Right cardiac atrium (tissue), 5 donors: ENCODE results near the gene RAB34. TPM values are rescaled to one million over a fixed set of nuclear protein-coding genes. Genes with fewer than 3 reads are reported as not detected.

Source experiments
- ATAC-seq, 2 donors: fragments of 200-7000 bp; cut with Tn5 transposase; one replicate each; pipeline versions ENCODE4 v1.8.0 to v1.9.1; 2020; ENCODE audit warnings: moderate library complexity in 2 of 2, mild to moderate bottlenecking in 1 of 2
- DNase-seq, 3 donors: peaks; one replicate each; pipeline ENCODE4 v3.0.0-alpha.2; 2020
- H3K27ac ChIP-seq: one replicate; pipeline ENCODE4 v1.5.1; 2013; ENCODE audit warnings: mild to moderate bottlenecking, low read length, control low read depth, moderate library complexity
- H3K27me3 ChIP-seq: one replicate; pipeline ENCODE4 v1.6.1; 2013; ENCODE audit not compliant: control insufficient read depth, insufficient read depth
- H3K4me1 ChIP-seq: one replicate; pipeline ENCODE4 v1.6.1; 2013; ENCODE audit warnings: low read length; ENCODE audit not compliant: control insufficient read depth, insufficient read depth
- H3K4me3 ChIP-seq: one replicate; pipeline ENCODE4 v1.5.1; 2013; ENCODE audit warnings: low read length, control low read depth
- H3K9me3 ChIP-seq: one replicate; pipeline ENCODE4 v1.6.1; 2013; ENCODE audit warnings: low read length; ENCODE audit not compliant: control insufficient read depth
- WGBS: extraction: QIAGEN DNeasy Blood & Tissue Kit; methylation state at CpG from one replicate; pipeline ENCODE4 v1.1.7; 2013; 5-methylcytosine and 5-hydroxymethylcytosine counted together
- intact Hi-C, 4 donors: fragments of 100-400 bp; cut with DNase I; formaldehyde crosslinking; loops; one replicate each; pipeline versions ENCODE4 v1.11.0 to v1.14.0; 2022 to 2023
- long read RNA-seq, 4 donors: library from polyadenylated mRNA; unstranded; transcript quantifications; one replicate each; pipeline ENCODE4 v2.0.0, GENCODE V29; 2020 to 2021
- polyA plus RNA-seq: library from polyadenylated mRNA; stranded (reverse); fragments of 200-250 nt; gene quantifications from one replicate; pipeline ENCODE4 v1.2.3, GENCODE V29; 2013
- total RNA-seq, 4 donors: library from RNA; stranded (reverse); fragmentation: NEBNext Ultra II Directional; extraction: Animal tissue kit (Norgen Biotek cat#: 25700); gene quantifications; one replicate each; pipeline ENCODE4 v1.2.1, GENCODE V29; 2021
- donor health status: healthy with polysubstance abuse.
- donor health status: DM: no; HTN: yes; CAD: no.
- donor health status: DM: no; HTN: no; CAD: no.
- donor health status: DM: no; HTN: yes; CAD: no; lungs with severe emphysema.
- donor health status: DM: yes; HTN: yes; CAD: no.

The RAB34 gene
- total RNA-seq, result 10 to 100 TPM; 56.9 to 62.2 (median 59.8) TPM
- polyA plus RNA-seq, result 57.6 TPM
- long read RNA-seq, donor 1, transcript RAB34-210 (11 exons, 863 nt), result minor isoform, 7 of 149 reads
- long read RNA-seq, donor 1, transcript RAB34-204 (10 exons, 1,766 nt), result major isoform, 45 of 149 reads
- long read RNA-seq, donor 1, transcript RAB34-203 (10 exons, 1,597 nt), result minor isoform, 18 of 149 reads
- long read RNA-seq, donor 1, transcript RAB34-201 (11 exons, 1,592 nt), result minor isoform, 11 of 149 reads
- long read RNA-seq, donor 1, partial matches to known transcripts, result 30 of 149 reads
- long read RNA-seq, donor 1, other reads (novel, unspliced or antisense), result 37 of 149 reads
- long read RNA-seq, donor 2, transcript RAB34-204 (10 exons, 1,766 nt), result major isoform, 22 of 77 reads
- long read RNA-seq, donor 2, transcript RAB34-203 (10 exons, 1,597 nt), result minor isoform, 6 of 77 reads
- long read RNA-seq, donor 2, transcript RAB34-201 (11 exons, 1,592 nt), result minor isoform, 12 of 77 reads
- long read RNA-seq, donor 2, partial matches to known transcripts, result 14 of 77 reads
- long read RNA-seq, donor 2, other reads (novel, unspliced or antisense), result 17 of 77 reads
- long read RNA-seq, donor 3, transcript RAB34-210 (11 exons, 863 nt), result minor isoform, 9 of 292 reads
- long read RNA-seq, donor 3, transcript RAB34-201 (11 exons, 1,592 nt), result minor isoform, 45 of 292 reads
- long read RNA-seq, donor 3, transcript RAB34-203 (10 exons, 1,597 nt), result minor isoform, 20 of 292 reads
- long read RNA-seq, donor 3, transcript RAB34-204 (10 exons, 1,766 nt), result major isoform, 111 of 292 reads
- long read RNA-seq, donor 3, partial matches to known transcripts, result 34 of 292 reads
- long read RNA-seq, donor 3, other reads (novel, unspliced or antisense), result 62 of 292 reads
- long read RNA-seq, donor 4, transcript RAB34-201 (11 exons, 1,592 nt), result minor isoform, 12 of 79 reads
- long read RNA-seq, donor 4, transcript RAB34-204 (10 exons, 1,766 nt), result major isoform, 16 of 79 reads
- long read RNA-seq, donor 4, partial matches to known transcripts, result 14 of 79 reads
- long read RNA-seq, donor 4, other reads (novel, unspliced or antisense), result 30 of 79 reads

- ATAC-seq, result peak; percentile 47 to 49
- Histone ChIP-seq H3K4me1 (peaks cover 2% of the 10 kb centered on the region), H3K27me3 (no peaks in the 10 kb centered on the region), H3K4me3 (peak within 1 kb of the TSS; percentile 61), H3K27ac (peak within 1 kb of the TSS; percentile 88), H3K9me3 (no peaks in the 10 kb centered on the region)
- intact Hi-C loops, result no loop called here
- peak; percentile 77 to 94 (median 92) for DNase-seq
- WGBS, result 4% methylated on average over 60 of the region's 60 CpGs
Measured at GRCh38 chr17:28717578-28718332, at the start of gene RAB34. TSS of gene RAB34 (minus strand) at chr17:28717868. CDS start at chr17:28717266, 602 bp downstream.

DNA sequence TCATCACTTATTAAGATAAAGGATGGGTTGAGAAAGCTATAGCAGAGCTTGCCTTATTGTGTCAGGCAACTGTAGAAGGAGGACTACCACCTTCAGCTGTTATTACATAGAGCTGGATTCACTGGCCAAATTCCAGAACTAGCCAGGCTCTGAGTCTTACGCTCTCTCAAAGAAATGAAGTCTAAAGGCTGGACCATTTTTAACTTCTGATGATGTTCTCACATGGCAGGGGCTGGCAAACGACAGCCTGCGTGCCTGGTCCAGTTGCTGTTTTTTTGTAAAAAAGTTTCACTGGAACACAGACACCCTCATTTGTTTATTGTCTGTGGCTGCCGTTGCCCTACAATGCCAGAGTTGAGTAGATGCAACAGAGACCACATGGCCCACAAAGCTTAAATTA, 47.4 kb upstream of the RAB34 start:
- Histone ChIP-seq H3K4me1 (peaks cover 2% of the 10 kb centered on the region), H3K27ac (no peak overlapping the region), H3K9me3 (no peaks in the 10 kb centered on the region), H3K27me3 (no peaks in the 10 kb centered on the region), H3K4me3 (no peak overlapping the region)
- intact Hi-C loops, result loop anchor here in 2 of 4 donors (10.0 kb wide), 2 partner anchors 50 to 130 kb away; partner anchors contain the start of gene FLOT2 (in 1 of the 2)
- DNase-seq (no peak), ATAC-seq (no peak)
- WGBS, result 78% methylated on average over 4 of the region's 4 CpGs

GRCh38 chr17:28763804-28764266, 46.2 kb upstream of the RAB34 start:
- Histone ChIP-seq H3K4me3 (no peak overlapping the region), H3K9me3 (no peaks in the 10 kb centered on the region), H3K27ac (no peak overlapping the region), H3K4me1 (peaks cover 2% of the 10 kb centered on the region), H3K27me3 (no peaks in the 10 kb centered on the region)
- intact Hi-C loops, result loop anchor here in 3 of 4 donors (5.0 to 10.0 kb wide), 4 partner anchors 51 to 153 kb away; partner anchors contain the start of gene FLOT2 (in 1 of the 3)
- DNase-seq (peak; percentile 65 to 85 (median 74)), ATAC-seq (peak in 1 of 2 donors; percentile 21)
- 61% methylated on average over 5 of the region's 5 CpGs for WGBS

DNA sequence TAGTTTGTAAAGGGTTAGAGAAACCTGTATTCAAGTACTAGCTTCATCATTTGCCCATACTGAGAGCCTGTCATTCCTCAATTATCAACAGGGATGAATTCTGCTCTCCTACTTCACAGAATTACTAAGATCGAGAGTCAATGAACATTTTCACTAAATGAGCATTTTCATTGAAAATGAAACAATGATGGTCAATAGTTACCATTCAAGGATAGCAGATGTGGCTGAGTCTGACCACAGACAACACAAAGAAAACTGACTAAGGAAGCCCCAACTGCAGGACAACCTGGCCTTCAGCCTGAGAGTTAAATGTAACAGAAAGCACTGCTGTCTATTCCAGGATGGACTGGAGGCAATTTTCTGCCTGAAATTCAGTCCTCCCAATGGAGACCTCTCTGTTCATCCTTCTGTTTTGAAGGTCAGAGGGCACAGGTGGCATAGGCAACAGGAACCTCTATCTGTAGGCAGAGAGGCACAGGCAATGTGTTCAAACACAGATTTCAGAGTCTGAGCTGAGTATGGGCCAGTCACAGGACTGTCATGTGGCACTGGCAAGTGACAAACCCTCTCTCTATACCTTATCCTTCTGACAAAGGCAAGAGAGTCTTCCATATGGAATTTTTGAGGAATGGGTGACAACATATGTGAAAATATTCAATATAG, 45.6 kb upstream of the RAB34 start:
- ATAC-seq (no peak), DNase-seq (no peak)
- no peaks in the 10 kb centered on the region for H3K9me3 ChIP-seq
- H3K27me3 ChIP-seq, result no peaks in the 10 kb centered on the region
- H3K4me3 ChIP-seq, result no peak overlapping the region
- H3K4me1 ChIP-seq, result peaks cover 2% of the 10 kb centered on the region
- intact Hi-C loops, result loop anchor here in 3 of 4 donors (5.0 to 10.0 kb wide), 4 partner anchors 52 to 154 kb away; partner anchors contain the start of gene FLOT2 (in 1 of the 3)
- 81% methylated on average over 1 of the region's 1 CpG for WGBS
- no peak overlapping the region for H3K27ac ChIP-seq

GRCh38 chr17:28760601-28761562, 43.2 kb upstream of the RAB34 start:
- WGBS, result 41% methylated on average over 9 of the region's 9 CpGs
- peak; percentile 71 to 85 (median 79) for DNase-seq
- peak overlapping the region; percentile 23 for H3K27ac ChIP-seq
- no peak overlapping the region for H3K4me3 ChIP-seq
- ATAC-seq, result peak; percentile 20 to 51
- H3K4me1 ChIP-seq, result peaks cover 2% of the 10 kb centered on the region
- no peaks in the 10 kb centered on the region for H3K9me3 ChIP-seq
- H3K27me3 ChIP-seq, result no peaks in the 10 kb centered on the region
- intact Hi-C loops, result loop anchor here in 3 of 4 donors (5.0 to 10.0 kb wide), 4 partner anchors 54 to 156 kb away; partner anchors contain the start of gene FLOT2 (in 1 of the 3)

GRCh38 chr17:28759256-28759865, 41.7 kb upstream of the RAB34 start:
- Histone ChIP-seq H3K27me3 (no peaks in the 10 kb centered on the region), H3K27ac (no peak overlapping the region), H3K4me1 (peaks cover 2% of the 10 kb centered on the region), H3K4me3 (no peak overlapping the region), H3K9me3 (no peaks in the 10 kb centered on the region)
- ATAC-seq (peak; percentile 18 to 32), DNase-seq (no peak)
- 93% methylated on average over 18 of the region's 18 CpGs for WGBS
- intact Hi-C loops, result loop anchor here in 1 of 4 donors (10.0 kb wide), 1 partner anchor 155 kb away; no protein-coding TSS in a partner anchor

DNA sequence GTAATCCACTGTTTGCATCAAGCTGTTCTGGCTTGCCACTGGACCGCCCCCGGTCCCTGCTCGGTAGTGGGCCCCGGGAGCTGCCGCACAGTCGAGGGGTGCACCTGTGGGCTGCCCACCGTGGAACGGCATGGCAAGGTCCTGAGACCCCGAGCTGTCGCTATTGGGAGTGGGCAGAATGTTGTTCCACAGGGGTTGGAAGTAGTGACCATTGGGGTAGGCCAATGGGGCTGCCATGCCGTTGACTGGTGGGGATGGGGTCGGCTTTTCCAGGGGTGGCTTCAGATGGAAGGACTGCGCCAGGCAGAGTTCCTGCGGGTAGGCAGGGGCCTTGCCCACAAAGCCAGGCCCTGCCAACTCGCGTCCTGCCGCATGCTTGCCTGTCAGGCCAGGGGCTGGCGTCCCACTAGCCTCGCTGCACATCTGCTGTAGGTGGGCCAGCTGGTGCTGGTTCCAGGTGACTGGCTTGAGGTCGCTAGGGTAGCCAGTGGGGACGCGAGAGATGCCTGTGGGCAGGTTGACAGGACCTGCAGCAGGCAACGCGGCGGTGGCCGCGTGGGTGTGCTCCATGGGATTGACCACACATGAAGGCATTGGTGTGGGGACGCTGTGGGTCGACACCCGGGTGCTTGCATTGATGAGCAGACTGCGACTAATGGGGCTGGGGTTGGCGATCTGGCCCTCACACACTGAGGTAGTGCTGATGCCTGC, 40.9 kb upstream of the RAB34 start:
- intact Hi-C loops, result loop anchor here in 1 of 4 donors (10.0 kb wide), 1 partner anchor 156 kb away; no protein-coding TSS in a partner anchor
- 97% methylated on average over 32 of the region's 32 CpGs for WGBS
- no peak overlapping the region for H3K27ac ChIP-seq
- ATAC-seq (peak in 1 of 2 donors; percentile 4), DNase-seq (peak in 1 of 3 donors; percentile 37)
- H3K27me3 ChIP-seq, result no peaks in the 10 kb centered on the region
- no peak overlapping the region for H3K4me3 ChIP-seq
- H3K4me1 ChIP-seq, result peaks cover 2% of the 10 kb centered on the region
- H3K9me3 ChIP-seq, result no peaks in the 10 kb centered on the region
